ENCODE results near the gene SART3. TPM values are rescaled to one million over a fixed set of nuclear protein-coding genes. Genes with fewer than 3 reads are reported as not detected.
A peak's percentile ranks its signal among the peaks of the same experiment; 100 is the strongest.

Gene SART3
- total and polyA plus RNA-seq, 10 donors: 13.1 to 118 (median 64.9) TPM

DNA sequence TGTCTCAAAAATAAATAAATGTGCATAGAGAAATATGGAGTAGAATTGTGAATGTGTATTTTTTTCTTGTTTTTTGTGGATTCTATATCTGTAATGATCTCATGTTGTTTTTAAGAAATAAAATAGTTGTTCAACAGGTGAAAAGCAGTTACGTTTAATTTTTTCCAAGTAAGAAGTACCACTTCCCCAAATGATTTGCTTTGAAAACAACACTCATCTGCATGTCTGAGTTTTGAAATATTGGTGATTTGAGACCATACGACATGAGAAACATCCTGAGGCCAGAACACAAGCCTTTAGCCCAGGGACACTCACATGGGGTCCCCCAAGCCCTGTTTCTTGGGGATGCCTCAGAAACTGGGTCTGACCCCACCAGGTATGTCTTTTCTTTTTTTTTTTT is 50.1 kb downstream of the SART3 start:
- no peak for DNase-seq
- Histone ChIP-seq H3K4me1 (peaks cover 3 to 28% (median 16%) of the 10 kb centered on the region in 6 donors), H3K27me3 (replicated peaks in 1 of 7) (peaks cover 0 to under 1% (median 0%) of the 10 kb centered on the region in 7 donors), H3K27ac (no peak overlapping the region), H3K36me3 (no peaks in the 10 kb centered on the region), H3K9me3 (no peaks in the 10 kb centered on the region), H3K4me3 (peak overlapping the region in 1 of 8 donors; percentile 46)
- 38 to 54% (median 53%) methylated on average over 2 of the region's 2 CpGs for WGBS, 5 donors
- no peak for TF ChIP-seq POLR2AphosphoS5 (IDR thresholded peaks at IDR 0.05)
- TF ChIP-seq POLR2A (IDR thresholded peaks at IDR 0.05): no peak
- no peak for TF ChIP-seq CTCF (IDR thresholded peaks at IDR 0.05 in 8 of 11, conservative IDR thresholded peaks at IDR 0.05 in 3 of 11)
- intact Hi-C loops (cut with DNase I; ENCODE audit: low total_unique reads): no loop called here

DNA sequence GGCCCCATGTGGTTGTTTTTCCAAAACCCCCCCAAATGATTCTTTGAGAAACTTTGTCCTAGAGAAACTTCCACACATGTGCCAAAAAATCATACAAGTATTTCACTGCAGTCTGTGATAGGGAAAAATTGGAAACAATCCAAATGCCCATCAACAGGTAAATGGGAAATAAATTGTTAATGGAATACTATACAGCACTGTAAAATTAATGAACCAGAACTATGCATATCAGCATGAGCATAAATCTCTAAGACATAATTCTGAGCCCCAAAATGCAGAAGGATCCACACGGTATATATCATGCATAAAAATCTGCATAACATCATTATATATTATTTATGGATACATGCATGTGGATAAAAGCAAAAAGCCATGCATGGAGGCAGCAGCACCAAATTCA is 51.2 kb downstream of the SART3 start:
- Histone ChIP-seq H3K9me3 (peaks cover 0 to under 1% (median 0%) of the 10 kb centered on the region in 8 donors), H3K27me3 (replicated peaks in 1 of 7) (peaks cover 0 to 10% (median 0%) of the 10 kb centered on the region in 7 donors), H3K36me3 (no peaks in the 10 kb centered on the region), H3K4me1 (peaks cover 0 to 23% (median 12%) of the 10 kb centered on the region in 6 donors), H3K27ac (no peak overlapping the region), H3K4me3 (no peak overlapping the region)
- no peak for DNase-seq
- intact Hi-C loops (cut with DNase I; ENCODE audit: low total_unique reads): no loop called here
- TF ChIP-seq POLR2AphosphoS5 (IDR thresholded peaks at IDR 0.05): no peak
- no peak for TF ChIP-seq CTCF (IDR thresholded peaks at IDR 0.05 in 8 of 11, conservative IDR thresholded peaks at IDR 0.05 in 3 of 11)
- TF ChIP-seq POLR2A (IDR thresholded peaks at IDR 0.05): no peak
- WGBS, 5 donors: 81 to 96% (median 93%) methylated on average over 1 of the region's 1 CpG

GRCh38 chr12:108507971-108508642 is 52.9 kb downstream of the SART3 start:
- Histone ChIP-seq H3K9me3 (peaks cover 1 to 17% (median 13%) of the 10 kb centered on the region in 8 donors), H3K27me3 (replicated peaks in 1 of 7) (peaks cover 0 to 15% (median 0%) of the 10 kb centered on the region in 7 donors), H3K4me3 (no peak overlapping the region), H3K4me1 (peaks cover 0 to 14% (median 10%) of the 10 kb centered on the region in 6 donors), H3K27ac (no peak overlapping the region), H3K36me3 (no peaks in the 10 kb centered on the region)
- intact Hi-C loops (cut with DNase I; ENCODE audit: low total_unique reads): no loop called here
- TF ChIP-seq POLR2A (IDR thresholded peaks at IDR 0.05) (no peak), POLR2AphosphoS5 (IDR thresholded peaks at IDR 0.05) (no peak), CTCF (IDR thresholded peaks at IDR 0.05 in 8 of 11, conservative IDR thresholded peaks at IDR 0.05 in 3 of 11) (no peak)
- DNase-seq: no peak
- 58 to 86% (median 71%) methylated on average over 3 of the region's 3 CpGs for WGBS, 5 donors

- no peaks in the 10 kb centered on the region for H3K4me1 ChIP-seq
- peaks cover 3 to 35% (median 25%) of the 10 kb centered on the region in 8 donors for H3K9me3 ChIP-seq
- 76 to 85% (median 81%) methylated on average over 7 of the region's 7 CpGs for WGBS, 5 donors
- no peak overlapping the region for H3K27ac ChIP-seq
- H3K4me3 ChIP-seq: no peak overlapping the region
- intact Hi-C loops (cut with DNase I; ENCODE audit: low total_unique reads): no loop called here
- H3K27me3 ChIP-seq (replicated peaks in 1 of 7): peaks cover 0 to 17% (median 0%) of the 10 kb centered on the region in 7 donors
- no peaks in the 10 kb centered on the region for H3K36me3 ChIP-seq
- no peak for DNase-seq
- TF ChIP-seq POLR2AphosphoS5 (IDR thresholded peaks at IDR 0.05) (no peak), CTCF (IDR thresholded peaks at IDR 0.05 in 8 of 11, conservative IDR thresholded peaks at IDR 0.05 in 3 of 11) (no peak), POLR2A (IDR thresholded peaks at IDR 0.05) (no peak)
Measured at GRCh38 chr12:108505129-108505528, 55.8 kb downstream of the SART3 start.
